HEK293 (cell line): ENCODE results near the gene FOSB.
A peak's percentile ranks its signal among the peaks of the same experiment; 100 is the strongest.

Experiments used
- CTCF ChIA-PET: fragments of 350-600 bp; formaldehyde crosslinking; extraction: SDS; loops from one replicate; lab custom pipeline; 2021; ENCODE audit warnings: antibody characterized with exemption; lab: Yijun Ruan, JAX
- POLR2A ChIA-PET: fragments of 300-600 bp; formaldehyde crosslinking; extraction: SDS; loops from one replicate; lab custom pipeline; 2020; ENCODE audit warnings: antibody characterized with exemption, inconsistent platforms; lab: Yijun Ruan, JAX
- H3K27ac ChIP-seq: fragments of 200-500 bp; sonication (Bioruptor generic); 2 replicates; pipeline ENCODE4 v1.5.1; 2014; ENCODE audit warnings: low read depth, low read length, control low read depth, inconsistent platforms; ENCODE audit errors: extremely low read depth
- H3K36me3 ChIP-seq, 2 experiments: fragments of 200-500 bp in 1 of 2; sonication (Bioruptor generic) in 1 of 2; 1 replicate in 1 of 2; 2 replicates in 1 of 2; pipeline ENCODE4 v1.5.1; 2014 to 2017; ENCODE audit warnings: inconsistent platforms in 2 of 2, low read length in 2 of 2; ENCODE audit not compliant: control insufficient read depth in 2 of 2, insufficient read depth in 1 of 2
- H3K4me1 ChIP-seq: fragments of 200-500 bp; sonication (Bioruptor generic); 2 replicates; pipeline ENCODE4 v1.5.1; 2014; ENCODE audit warnings: mild to moderate bottlenecking, low read length, inconsistent platforms; ENCODE audit not compliant: control insufficient read depth, insufficient read depth
- H3K4me3 ChIP-seq: 2 replicates; pipeline ENCODE4 v1.5.1; 2011; ENCODE audit warnings: low read depth, mild to moderate bottlenecking, control low read depth, low read length, moderate library complexity
- H3K9me3 ChIP-seq: fragments of 200-500 bp; sonication (Bioruptor generic); 2 replicates; pipeline ENCODE4 v1.5.1; 2014; ENCODE audit warnings: low read depth, low read length, inconsistent platforms; ENCODE audit not compliant: control insufficient read depth, insufficient read depth
- ATF2 ChIP-seq: fragments of 450-650 bp; formaldehyde crosslinking; IDR thresholded peaks from 2 replicates; pipeline ENCODE4 v1.5.1; 2016; ENCODE audit warnings: missing biosample characterization, missing genetic modification characterization, low read depth
- CTCF ChIP-seq: fragments of 450-650 bp; formaldehyde crosslinking; IDR thresholded peaks from 2 replicates; pipeline ENCODE4 v1.5.1; 2016; ENCODE audit warnings: missing biosample characterization, missing genetic modification characterization
- EGR2 ChIP-seq: fragments of 450-650 bp; formaldehyde crosslinking; IDR thresholded peaks from 2 replicates; pipeline ENCODE4 v1.5.1; 2016; ENCODE audit warnings: low read depth, missing biosample characterization, missing genetic modification characterization
- PBX3 ChIP-seq: sonication (generic); formaldehyde crosslinking; IDR thresholded peaks from 2 replicates; pipeline ENCODE4 v1.8.1; 2022; ENCODE audit warnings: mild to moderate bottlenecking, moderate library complexity, missing genetic modification reagents
- PRDM10 ChIP-seq: fragments of 450-650 bp; formaldehyde crosslinking; IDR thresholded peaks from 2 replicates; pipeline ENCODE4 v1.5.1; 2016; ENCODE audit warnings: missing biosample characterization, missing genetic modification characterization
- RBAK ChIP-seq: fragments of 450-650 bp; formaldehyde crosslinking; IDR thresholded peaks from 2 replicates; pipeline ENCODE4 v1.5.1; 2016; ENCODE audit warnings: missing biosample characterization, missing genetic modification characterization
- ZBTB1 ChIP-seq: fragments of 450-650 bp; formaldehyde crosslinking; IDR thresholded peaks from 2 replicates; pipeline ENCODE4 v1.5.1; 2016; ENCODE audit warnings: missing biosample characterization, missing genetic modification characterization
- ZFHX2 ChIP-seq: fragments of 450-650 bp; formaldehyde crosslinking; conservative IDR thresholded peaks from 2 replicates; pipeline ENCODE4 v1.5.1; 2016; ENCODE audit warnings: missing biosample characterization, missing genetic modification characterization
- ZFP3 ChIP-seq: fragments of 450-650 bp; formaldehyde crosslinking; IDR thresholded peaks from 2 replicates; pipeline ENCODE4 v1.5.1; 2016; ENCODE audit warnings: low read depth, missing biosample characterization, missing genetic modification characterization
- ZNF10 ChIP-seq: fragments of 450-650 bp; formaldehyde crosslinking; IDR thresholded peaks from 2 replicates; pipeline ENCODE4 v1.5.1; 2017; ENCODE audit warnings: missing biosample characterization, missing genetic modification characterization
- ZNF146 ChIP-seq: fragments of 450-650 bp; formaldehyde crosslinking; IDR thresholded peaks from 2 replicates; pipeline ENCODE4 v1.5.1; 2016; ENCODE audit warnings: missing biosample characterization, missing genetic modification characterization
- ZNF266 ChIP-seq: fragments of 450-650 bp; formaldehyde crosslinking; IDR thresholded peaks from 2 replicates; pipeline ENCODE4 v1.5.1; 2016; ENCODE audit warnings: missing biosample characterization, missing genetic modification characterization, low read depth
- ZNF394 ChIP-seq: fragments of 450-650 bp; formaldehyde crosslinking; IDR thresholded peaks from 2 replicates; pipeline ENCODE4 v1.5.1; 2016; ENCODE audit warnings: missing biosample characterization, missing genetic modification characterization, mild to moderate bottlenecking, moderate library complexity, borderline replicate concordance
- ZNF404 ChIP-seq: fragments of 450-650 bp; formaldehyde crosslinking; IDR thresholded peaks from 2 replicates; pipeline ENCODE4 v1.5.1; 2017; ENCODE audit warnings: missing biosample characterization, missing genetic modification characterization
- ZNF561 ChIP-seq: fragments of 450-650 bp; IDR thresholded peaks from 2 replicates; pipeline ENCODE4 v1.5.1; 2018; ENCODE audit warnings: missing biosample characterization, missing genetic modification characterization, borderline replicate concordance
- ZNF623 ChIP-seq: fragments of 450-650 bp; formaldehyde crosslinking; IDR thresholded peaks from 2 replicates; pipeline ENCODE4 v1.5.1; 2016; ENCODE audit warnings: missing biosample characterization, missing genetic modification characterization
- ZNF670 ChIP-seq: fragments of 450-650 bp; formaldehyde crosslinking; IDR thresholded peaks from 2 replicates; pipeline ENCODE4 v1.5.1; 2016; ENCODE audit warnings: missing biosample characterization, missing genetic modification characterization, low read depth
- ZNF701 ChIP-seq: fragments of 450-650 bp; formaldehyde crosslinking; IDR thresholded peaks from 2 replicates; pipeline ENCODE4 v1.5.1; 2016; ENCODE audit warnings: missing biosample characterization, missing genetic modification characterization
- ZNF747 ChIP-seq: fragments of 450-650 bp; formaldehyde crosslinking; IDR thresholded peaks from 2 replicates; pipeline ENCODE4 v1.5.1; 2016; ENCODE audit warnings: missing biosample characterization, missing genetic modification characterization
- ZNF785 ChIP-seq: fragments of 450-650 bp; formaldehyde crosslinking; IDR thresholded peaks from 2 replicates; pipeline ENCODE4 v1.5.1; 2016; ENCODE audit warnings: missing biosample characterization, missing genetic modification characterization
- ZNF830 ChIP-seq: fragments of 450-650 bp; IDR thresholded peaks from 2 replicates; pipeline ENCODE4 v1.5.0; 2018; ENCODE audit warnings: missing biosample characterization, missing genetic modification characterization, low read depth, mild to moderate bottlenecking, moderate library complexity

FOSB gene

GRCh38 chr19:45471111-45471930 lies 3.5 kb downstream of the FOSB start:
- Histone ChIP-seq H3K36me3 (no peaks in the 10 kb centered on the region), H3K4me1 (peaks cover 5% of the 10 kb centered on the region; the same call in 1 of the 2 replicates), H3K27ac (no peak overlapping the region), H3K9me3 (no peaks in the 10 kb centered on the region), H3K4me3 (no peak overlapping the region)
- ChIA-PET POLR2A (interaction anchor here (0.5 kb wide), 1 partner anchor 15 kb away, joined by 4 read pairs; no protein-coding TSS in a partner anchor), CTCF (interaction anchor here (0.6 to 7.6 kb wide), 3 partner anchors 14 to 183 kb away, joined by 3 to 86 read pairs (median 11); no protein-coding TSS in a partner anchor)
- TF ChIP-seq ZNF394 (no peak), PBX3 (no peak), PRDM10 (tag by site-specific recombination) (no peak), ZNF830 (no peak), EGR2 (tag by site-specific recombination) (peak; percentile 42; the same call in 1 of the 2 replicates), ZFP3 (no peak), ZNF785 (tag by site-specific recombination) (no peak), ZFHX2 (tag by site-specific recombination) (peak; percentile 60), ZNF701 (tag by site-specific recombination) (no peak), ZNF266 (tag by site-specific recombination) (no peak), CTCF (tag by site-specific recombination) (no peak), ZNF623 (tag by site-specific recombination) (no peak), ZNF404 (tag by site-specific recombination) (no peak), ZNF561 (no peak), ZNF747 (tag by site-specific recombination) (no peak), RBAK (tag by site-specific recombination) (no peak), ZNF10 (tag by site-specific recombination) (no peak)

GRCh38 chr19:45471931-45472562 lies 4.3 kb downstream of the FOSB start:
- H3K4me3 ChIP-seq, result no peak overlapping the region
- H3K9me3 ChIP-seq, result no peaks in the 10 kb centered on the region
- TF ChIP-seq ZBTB1 (tag by site-specific recombination) (no peak), ATF2 (tag by site-specific recombination) (no peak), ZNF146 (no peak), ZNF670 (no peak)
- POLR2A ChIA-PET, result no interaction called here
- CTCF ChIA-PET, result interaction anchor here (2.3 to 7.6 kb wide), 2 partner anchors 13 to 32 kb away, joined by 11 to 86 read pairs; no protein-coding TSS in a partner anchor
- no peak overlapping the region for H3K27ac ChIP-seq
- H3K4me1 ChIP-seq, result peaks cover 5% of the 10 kb centered on the region; the same call in 1 of the 2 replicates
- H3K36me3 ChIP-seq, result no peaks in the 10 kb centered on the region
